HCT116 (cell line): ENCODE measurements around the gene DNAH7. TPM values are rescaled to one million over a fixed set of nuclear protein-coding genes. Genes with fewer than 3 reads are reported as not detected.

Source experiments
- ATAC-seq: fragments of 200-7000 bp; cut with Tn5 transposase; 2 replicates; pipeline ENCODE4 v1.9.1; 2020; ENCODE audit warnings: mild to moderate bottlenecking, moderate library complexity
- BruUV-seq: library from RNA; stranded (reverse); fragments of 400-500 nt; replicated peaks from 2 replicates; lab custom pipeline; 2021; lab: Mats Ljungman, UMichigan
- CTCF ChIA-PET: fragments of 300-600 bp; sonication (Branson Sonifier 250); formaldehyde crosslinking; loops from one replicate; lab custom pipeline; 2021; ENCODE audit warnings: antibody characterized with exemption; lab: Charles Lee
- POLR2A ChIA-PET: fragments of 300-600, 350-600 bp; sonication (Branson Sonifier 250); formaldehyde crosslinking; loops from one replicate; lab custom pipeline; 2021; ENCODE audit warnings: antibody characterized with exemption; lab: Charles Lee
- RAD21 ChIA-PET, 2 experiments: fragments of 300-600 bp; sonication (Branson Sonifier 250); formaldehyde crosslinking; loops; one replicate each; lab custom pipeline; 2023; ENCODE audit warnings: low total read pairs in 2 of 2; ENCODE audit not compliant: uncharacterized antibody in 2 of 2, unreplicated experiment in 2 of 2, low non-redundant PET in 1 of 2; lab: Charles Lee
- DNase-seq: peaks from one replicate; pipeline ENCODE4 v3.0.0-alpha.2; 2010; ENCODE audit warnings: low read depth, low spot score
- H2AFZ ChIP-seq: fragments of 200-600 bp; shearing (Covaris generic), sonication (generic); 2 replicates; pipeline ENCODE4 v1.6.1; 2017; ENCODE audit warnings: low read depth, mixed run types, mixed read lengths, antibody characterized with exemption, low read length; ENCODE audit not compliant: poor library complexity, severe bottlenecking
- H3K27ac ChIP-seq: 2 replicates; pipeline ENCODE4 v1.5.1; 2012; ENCODE audit warnings: low read depth, low read length
- H3K27me3 ChIP-seq: fragments of 200-600 bp; sonication (generic); 2 replicates; pipeline ENCODE4 v1.6.1; 2016; ENCODE audit warnings: mixed run types, low read length, mixed read lengths; ENCODE audit not compliant: insufficient read depth
- H3K36me3 ChIP-seq, 2 experiments: fragments of 200-500 bp in 1 of 2; fragments of 200-600 bp in 1 of 2; sonication (Bioruptor generic) in 1 of 2; sonication (generic) in 1 of 2; 2 replicates each; pipeline versions ENCODE4 v1.5.1 to v1.6.1; 2014 to 2016; ENCODE audit warnings: low read length in 2 of 2, inconsistent platforms in 1 of 2, mixed read lengths in 1 of 2, mixed run types in 1 of 2; ENCODE audit not compliant: insufficient read depth in 2 of 2, control insufficient read depth in 1 of 2
- H3K4me1 ChIP-seq, 2 experiments: fragments of 200-600 bp in 1 of 2; sonication (generic) in 1 of 2; 2 replicates each; pipeline versions ENCODE4 v1.5.1 to v1.6.1; 2012 to 2017; ENCODE audit warnings: low read length in 2 of 2, inconsistent platforms in 1 of 2, mild to moderate bottlenecking in 1 of 2, mixed read lengths in 1 of 2, mixed run types in 1 of 2, moderate library complexity in 1 of 2; ENCODE audit not compliant: insufficient read depth in 2 of 2, control insufficient read depth in 1 of 2
- H3K4me2 ChIP-seq: fragments of 200-600 bp; sonication (generic); 2 replicates; pipeline ENCODE4 v1.6.1; 2017; ENCODE audit warnings: mixed run types, low read length, mixed read lengths
- H3K4me3 ChIP-seq, 2 experiments: fragments of 200-600 bp in 1 of 2; sonication (generic) in 1 of 2; replicated peaks in 1 of 2; 2 replicates each; pipeline ENCODE4 v1.5.1; 2011 to 2016; ENCODE audit warnings: low read length in 2 of 2, control low read depth in 1 of 2, low read depth in 1 of 2, mild to moderate bottlenecking in 1 of 2, mixed read lengths in 1 of 2, mixed run types in 1 of 2
- H3K79me2 ChIP-seq: fragments of 200-600 bp; sonication (generic); 2 replicates; pipeline ENCODE4 v1.6.1; 2017; ENCODE audit warnings: mild to moderate bottlenecking, mixed run types, low read length, moderate library complexity, mixed read lengths; ENCODE audit not compliant: insufficient read depth
- H3K9ac ChIP-seq: fragments of 200-600 bp; sonication (generic); 2 replicates; pipeline ENCODE4 v1.6.1; 2016; ENCODE audit warnings: low read length, mixed read lengths
- H3K9me2 ChIP-seq: fragments of 200-600 bp; sonication (generic), shearing (Covaris generic); 2 replicates; pipeline ENCODE4 v1.6.1; 2017; ENCODE audit warnings: mixed run types, mild to moderate bottlenecking, moderate library complexity; ENCODE audit not compliant: insufficient read depth
- H3K9me3 ChIP-seq, 2 experiments: fragments of 200-500 bp in 1 of 2; fragments of 200-600 bp in 1 of 2; sonication (Bioruptor generic) in 1 of 2; sonication (generic) in 1 of 2; 2 replicates each; pipeline ENCODE4 v1.6.1; 2014 to 2017; ENCODE audit warnings: low read length in 2 of 2, mixed read lengths in 2 of 2, inconsistent platforms in 1 of 2, low read depth in 1 of 2, mild to moderate bottlenecking in 1 of 2, mixed run types in 1 of 2, moderate library complexity in 1 of 2; ENCODE audit not compliant: control insufficient read depth in 1 of 2, insufficient read depth in 1 of 2
- H4K20me1 ChIP-seq: fragments of 200-600 bp; sonication (generic), shearing (Covaris generic); 2 replicates; pipeline ENCODE4 v1.6.1; 2017; ENCODE audit warnings: mixed run types, mild to moderate bottlenecking, moderate library complexity; ENCODE audit not compliant: insufficient read depth
- ATF3 ChIP-seq: IDR thresholded peaks from 2 replicates; pipeline ENCODE4 v1.6.1; 2012
- CTCF ChIP-seq, 3 experiments: fragments of 200-600 bp in 1 of 3; sonication (generic) in 1 of 3; IDR thresholded peaks in 2 of 3; conservative IDR thresholded peaks in 1 of 3; 2 replicates each; pipeline ENCODE4 v1.5.1; 2012 to 2017; ENCODE audit warnings: low read depth in 2 of 3, low read length in 2 of 3, antibody characterized with exemption in 1 of 3, borderline replicate concordance in 1 of 3, control low read depth in 1 of 3, mild to moderate bottlenecking in 1 of 3, mixed read lengths in 1 of 3, mixed run types in 1 of 3, moderate library complexity in 1 of 3; ENCODE audit not compliant: insufficient read depth in 1 of 3
- EZH2phosphoT487 ChIP-seq: fragments of 200-600 bp; IDR thresholded peaks from 2 replicates; pipeline ENCODE4 v1.6.1; 2018; ENCODE audit warnings: antibody characterized with exemption, borderline replicate concordance
- JUND ChIP-seq: IDR thresholded peaks from 2 replicates; pipeline ENCODE4 v1.6.1; 2012
- POLR2A ChIP-seq: IDR thresholded peaks from 2 replicates; pipeline ENCODE4 v1.7.0; 2011; ENCODE audit warnings: borderline replicate concordance; ENCODE audit not compliant: insufficient read depth, insufficient read length; ENCODE audit errors: extremely low read depth
- YY1 ChIP-seq: IDR thresholded peaks from 2 replicates; pipeline ENCODE4 v1.6.1; 2011; ENCODE audit warnings: low read length, low read depth, moderate library complexity, mild to moderate bottlenecking; ENCODE audit not compliant: insufficient replicate concordance; ENCODE audit errors: extremely low read depth
- ZBTB33 ChIP-seq: IDR thresholded peaks from 2 replicates; pipeline ENCODE4 v1.6.1; 2011; ENCODE audit warnings: mild to moderate bottlenecking, low read length, moderate library complexity; ENCODE audit not compliant: insufficient replicate concordance; ENCODE audit errors: extremely low read depth
- ZNF274 ChIP-seq: fragments of 200-500 bp; sonication (Bioruptor generic); IDR thresholded peaks from 2 replicates; pipeline ENCODE4 v1.6.1; 2014; ENCODE audit warnings: mild to moderate bottlenecking, low read depth, low read length, inconsistent platforms
- intact Hi-C: fragments of 100-400 bp; cut with micrococcal nuclease; formaldehyde crosslinking; loops from 2 replicates; pipeline ENCODE4 v1.10.0; 2022
- total RNA-seq: library from RNA; stranded (reverse); gene quantifications from one replicate; pipeline ENCODE4 v1.2.1, GENCODE V29; 2021; ENCODE audit not compliant: unreplicated experiment

DNAH7 gene
- total RNA-seq, 1 experiment from 2014 or later, result not detected

- Histone ChIP-seq H3K4me2 (no peak overlapping the region), H2AFZ (peak overlapping the region; percentile 68), H3K9me2 (no peaks in the 10 kb centered on the region), H3K4me1 (no peaks in the 10 kb centered on the region; a peak in 1 of 4 replicates), H3K27me3 (no peaks in the 10 kb centered on the region), H3K27ac (no peak overlapping the region), H3K4me3 (no peak overlapping the region), H3K36me3 (no peaks in the 10 kb centered on the region), H3K79me2 (no peaks in the 10 kb centered on the region), H3K9ac (no peak overlapping the region), H3K9me3 (no peaks in the 10 kb centered on the region), H4K20me1 (no peaks in the 10 kb centered on the region)
- BruUV-seq, result no TSS peak
- no peak for TF ChIP-seq JUND
- no peak for TF ChIP-seq ATF3
- no peak for TF ChIP-seq YY1
- no peak for TF ChIP-seq CTCF (IDR thresholded peaks at IDR 0.05 in 2 of 3, conservative IDR thresholded peaks at IDR 0.05 in 1 of 3; ENCODE audit: borderline replicate concordance in 1 of 3, insufficient read depth in 1 of 3, low read depth in 2 of 3, low read length in 2 of 3)
- no peak for TF ChIP-seq POLR2A
- no peak for TF ChIP-seq ZBTB33
- no peak for TF ChIP-seq EZH2phosphoT487
- no peak for TF ChIP-seq ZNF274
- CTCF ChIA-PET, result no interaction called here
- DNase-seq, result no peak
- RAD21 ChIA-PET, result no interaction called here
- POLR2A ChIA-PET, result no interaction called here
- ATAC-seq, result no peak
- intact Hi-C loops, result no loop called here
Observed at GRCh38 chr2:195899226-195899625, 169.4 kb downstream of the DNAH7 start.
